ENCODE data around the gene ARID3C. TPM values are rescaled to one million over a fixed set of nuclear protein-coding genes. Genes with fewer than 3 reads are reported as not detected.

Gene ARID3C
- total RNA-seq, 1 experiment from 2014 or later = 0.33 TPM

DNA sequence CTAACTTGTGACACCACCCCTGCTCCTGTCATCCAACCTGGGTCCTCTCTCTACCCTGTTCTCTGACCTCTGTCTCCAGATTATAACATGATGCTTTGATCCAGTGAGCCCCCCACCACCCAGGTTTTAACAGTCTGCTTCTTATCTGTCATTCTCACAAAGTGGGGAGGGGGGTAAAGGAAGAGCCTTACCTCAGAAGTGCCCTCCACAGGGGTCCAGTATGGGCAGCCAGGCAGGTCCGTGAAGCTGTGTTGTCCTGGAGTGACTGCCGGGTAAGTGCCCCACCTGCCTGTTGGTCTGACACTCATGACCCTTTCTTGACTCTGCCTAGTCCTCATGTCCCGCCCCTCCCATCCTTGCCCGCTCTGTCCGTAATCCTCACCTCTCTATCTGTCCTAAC lies 26.5 kb upstream of the ARID3C start:
- H3K36me3 ChIP-seq (ENCODE audit: control insufficient read depth, insufficient read depth, low read length) = no peaks in the 10 kb centered on the region
- H3K4me3 ChIP-seq (ENCODE audit: low read depth in 2 of 2, low read length in 2 of 2) = no peak overlapping the region
- no peaks in the 10 kb centered on the region for H3K27me3 ChIP-seq (ENCODE audit: control insufficient read depth, insufficient read depth, low read length)
- ChIA-PET CTCF (interaction anchor here (0.7 to 1.6 kb wide), 2 partner anchors 9 to 10 kb away, joined by 4 to 6 read pairs; partner anchors contain the start of gene GALT), POLR2A (no interaction called here)
- peaks cover 25% of the 10 kb centered on the region for H3K4me1 ChIP-seq (ENCODE audit: control insufficient read depth, insufficient read depth, low read length)
- in situ Hi-C loops (cut with HindIII; ENCODE audit: low pct_unique_long_range_greater_than_20kb, low sequenced_read_pairs) = no loop called here
- no peaks in the 10 kb centered on the region for H3K9me3 ChIP-seq (ENCODE audit: control insufficient read depth, insufficient read depth, low read depth, low read length)
- H3K27ac ChIP-seq (ENCODE audit: low read length) = no peak overlapping the region
- DNase-seq (ENCODE audit: low read depth, low spot score) = no peak
- no TSS peak for BruUV-seq (replicated peaks)
- intact Hi-C loops (cut with micrococcal nuclease; ENCODE audit: unreplicated experiment) = no loop called here
- no peak for ATAC-seq
- TF ChIP-seq, protein P1, sequence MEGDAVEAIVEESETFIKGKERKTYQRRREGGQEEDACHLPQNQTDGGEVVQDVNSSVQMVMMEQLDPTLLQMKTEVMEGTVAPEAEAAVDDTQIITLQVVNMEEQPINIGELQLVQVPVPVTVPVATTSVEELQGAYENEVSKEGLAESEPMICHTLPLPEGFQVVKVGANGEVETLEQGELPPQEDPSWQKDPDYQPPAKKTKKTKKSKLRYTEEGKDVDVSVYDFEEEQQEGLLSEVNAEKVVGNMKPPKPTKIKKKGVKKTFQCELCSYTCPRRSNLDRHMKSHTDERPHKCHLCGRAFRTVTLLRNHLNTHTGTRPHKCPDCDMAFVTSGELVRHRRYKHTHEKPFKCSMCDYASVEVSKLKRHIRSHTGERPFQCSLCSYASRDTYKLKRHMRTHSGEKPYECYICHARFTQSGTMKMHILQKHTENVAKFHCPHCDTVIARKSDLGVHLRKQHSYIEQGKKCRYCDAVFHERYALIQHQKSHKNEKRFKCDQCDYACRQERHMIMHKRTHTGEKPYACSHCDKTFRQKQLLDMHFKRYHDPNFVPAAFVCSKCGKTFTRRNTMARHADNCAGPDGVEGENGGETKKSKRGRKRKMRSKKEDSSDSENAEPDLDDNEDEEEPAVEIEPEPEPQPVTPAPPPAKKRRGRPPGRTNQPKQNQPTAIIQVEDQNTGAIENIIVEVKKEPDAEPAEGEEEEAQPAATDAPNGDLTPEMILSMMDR (IDR thresholded peaks at IDR 0.05) = no peak
- no peak for TF ChIP-seq SIN3A (IDR thresholded peaks at IDR 0.05; ENCODE audit: borderline replicate concordance, insufficient read depth, low read depth, low read length)
- TF ChIP-seq, protein P2, sequence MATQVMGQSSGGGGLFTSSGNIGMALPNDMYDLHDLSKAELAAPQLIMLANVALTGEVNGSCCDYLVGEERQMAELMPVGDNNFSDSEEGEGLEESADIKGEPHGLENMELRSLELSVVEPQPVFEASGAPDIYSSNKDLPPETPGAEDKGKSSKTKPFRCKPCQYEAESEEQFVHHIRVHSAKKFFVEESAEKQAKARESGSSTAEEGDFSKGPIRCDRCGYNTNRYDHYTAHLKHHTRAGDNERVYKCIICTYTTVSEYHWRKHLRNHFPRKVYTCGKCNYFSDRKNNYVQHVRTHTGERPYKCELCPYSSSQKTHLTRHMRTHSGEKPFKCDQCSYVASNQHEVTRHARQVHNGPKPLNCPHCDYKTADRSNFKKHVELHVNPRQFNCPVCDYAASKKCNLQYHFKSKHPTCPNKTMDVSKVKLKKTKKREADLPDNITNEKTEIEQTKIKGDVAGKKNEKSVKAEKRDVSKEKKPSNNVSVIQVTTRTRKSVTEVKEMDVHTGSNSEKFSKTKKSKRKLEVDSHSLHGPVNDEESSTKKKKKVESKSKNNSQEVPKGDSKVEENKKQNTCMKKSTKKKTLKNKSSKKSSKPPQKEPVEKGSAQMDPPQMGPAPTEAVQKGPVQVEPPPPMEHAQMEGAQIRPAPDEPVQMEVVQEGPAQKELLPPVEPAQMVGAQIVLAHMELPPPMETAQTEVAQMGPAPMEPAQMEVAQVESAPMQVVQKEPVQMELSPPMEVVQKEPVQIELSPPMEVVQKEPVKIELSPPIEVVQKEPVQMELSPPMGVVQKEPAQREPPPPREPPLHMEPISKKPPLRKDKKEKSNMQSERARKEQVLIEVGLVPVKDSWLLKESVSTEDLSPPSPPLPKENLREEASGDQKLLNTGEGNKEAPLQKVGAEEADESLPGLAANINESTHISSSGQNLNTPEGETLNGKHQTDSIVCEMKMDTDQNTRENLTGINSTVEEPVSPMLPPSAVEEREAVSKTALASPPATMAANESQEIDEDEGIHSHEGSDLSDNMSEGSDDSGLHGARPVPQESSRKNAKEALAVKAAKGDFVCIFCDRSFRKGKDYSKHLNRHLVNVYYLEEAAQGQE (IDR thresholded peaks at IDR 0.05; ENCODE audit: insufficient read depth in 1 of 2, low read depth in 2 of 2, low read length in 1 of 2) = no peak
- TF ChIP-seq POLR2AphosphoS5 (IDR thresholded peaks at IDR 0.05; ENCODE audit: low read depth, low read length) = no peak
- TF ChIP-seq TCF7L2 (IDR thresholded peaks at IDR 0.05; ENCODE audit: low read depth, low read length) = no peak

DNA sequence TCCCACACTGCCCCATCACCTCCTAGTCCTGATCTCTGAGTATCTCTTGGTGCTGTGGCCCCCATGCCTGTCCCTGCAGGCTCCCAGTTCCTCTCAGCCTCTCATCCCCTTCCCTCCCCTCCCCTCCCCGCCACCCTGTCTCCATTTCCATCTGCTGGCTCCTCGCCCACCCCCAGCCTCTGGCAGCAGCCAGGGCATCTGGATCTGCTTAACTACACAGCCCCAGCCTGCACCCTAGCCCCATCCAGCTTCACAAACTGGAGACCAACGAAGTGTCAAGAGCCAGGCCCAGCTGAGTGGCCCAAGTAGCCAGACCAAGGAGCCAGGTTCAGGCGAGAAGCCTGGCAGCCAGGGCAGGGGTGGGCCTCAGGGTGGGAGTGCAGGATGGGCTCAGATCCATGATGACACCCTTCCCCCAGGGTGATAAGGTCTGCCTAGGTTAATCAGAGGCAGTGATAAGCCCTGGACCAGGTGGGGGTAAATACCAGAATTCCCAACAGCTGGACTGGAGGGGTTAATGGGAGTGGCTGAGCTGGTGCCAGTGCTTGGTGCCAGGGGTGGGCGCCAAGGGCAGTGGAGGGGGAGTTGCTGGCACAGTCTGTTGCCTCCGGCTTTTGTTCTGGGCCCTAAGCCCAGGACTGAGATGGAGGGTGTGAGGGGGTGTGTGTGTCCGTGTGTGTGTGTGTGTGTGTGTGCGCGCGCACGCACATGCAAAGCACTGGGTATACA lies 25.6 kb upstream of the ARID3C start:
- H3K9me3 ChIP-seq (ENCODE audit: control insufficient read depth, insufficient read depth, low read depth, low read length) = no peaks in the 10 kb centered on the region
- intact Hi-C loops (cut with micrococcal nuclease; ENCODE audit: unreplicated experiment) (no loop called here), in situ Hi-C loops (cut with HindIII; ENCODE audit: low pct_unique_long_range_greater_than_20kb, low sequenced_read_pairs) (no loop called here)
- TF ChIP-seq POLR2AphosphoS5 (IDR thresholded peaks at IDR 0.05; ENCODE audit: low read depth, low read length) (no peak), SIN3A (IDR thresholded peaks at IDR 0.05; ENCODE audit: borderline replicate concordance, insufficient read depth, low read depth, low read length) (no peak), TCF7L2 (IDR thresholded peaks at IDR 0.05; ENCODE audit: low read depth, low read length) (no peak)
- TF ChIP-seq, protein P1 (IDR thresholded peaks at IDR 0.05) = no peak
- TF ChIP-seq, protein P2 (IDR thresholded peaks at IDR 0.05; ENCODE audit: insufficient read depth in 1 of 2, low read depth in 2 of 2, low read length in 1 of 2) = no peak
- H3K27ac ChIP-seq (ENCODE audit: low read length) = no peak overlapping the region
- DNase-seq (ENCODE audit: low read depth, low spot score) = no peak
- H3K36me3 ChIP-seq (ENCODE audit: control insufficient read depth, insufficient read depth, low read length) = no peaks in the 10 kb centered on the region
- ChIA-PET CTCF (no interaction called here), POLR2A (no interaction called here)
- peaks cover 25% of the 10 kb centered on the region for H3K4me1 ChIP-seq (ENCODE audit: control insufficient read depth, insufficient read depth, low read length)
- H3K27me3 ChIP-seq (ENCODE audit: control insufficient read depth, insufficient read depth, low read length) = no peaks in the 10 kb centered on the region
- no peak for ATAC-seq
- no peak overlapping the region for H3K4me3 ChIP-seq (ENCODE audit: low read depth in 2 of 2, low read length in 2 of 2)
- BruUV-seq (replicated peaks) = no TSS peak
